ENCODE data around the gene TEX14.

- TF ChIP-seq CTCF (conservative IDR thresholded peaks at IDR 0.05 in 1 of 2, IDR thresholded peaks at IDR 0.05 in 1 of 2; ENCODE audit: low read depth in 1 of 2, low read length in 2 of 2), result no peak
- TF ChIP-seq EZH2 (IDR thresholded peaks at IDR 0.05; ENCODE audit: low read length, missing control alignments), result no peak
Observed at GRCh38 chr17:58637011-58637570, 54.8 kb downstream of the TEX14 start.

Measured in fibroblast of lung (primary cell).